Uterus (tissue), 4 donors: ENCODE measurements around the gene XPO5. TPM values are rescaled to one million over a fixed set of nuclear protein-coding genes. Genes with fewer than 3 reads are reported as not detected.

Source experiments
- DNase-seq, 2 donors: peaks; one replicate each; pipeline ENCODE4 v3.0.0-alpha.2; 2019 to 2020
- H3K27ac ChIP-seq, 2 donors: fragments of 200-600 bp; sonication (generic); 1 replicate in 1 of 2; 2 replicates in 1 of 2; pipeline ENCODE4 v1.5.1; 2016 to 2018
- H3K27me3 ChIP-seq, 2 donors: fragments of 200-600 bp; sonication (generic); one replicate each; pipeline ENCODE4 v1.5.1; 2018 to 2019; ENCODE audit warnings: control low read depth in 1 of 2
- H3K36me3 ChIP-seq, 2 donors: fragments of 200-600 bp; sonication (generic); one replicate each; pipeline ENCODE4 v1.5.1; 2019; ENCODE audit warnings: control low read depth in 1 of 2
- H3K4me1 ChIP-seq, 2 donors: fragments of 200-600 bp; sonication (generic); one replicate each; pipeline ENCODE4 v1.5.1; 2018 to 2019; ENCODE audit warnings: control low read depth in 1 of 2
- H3K4me3 ChIP-seq, 2 donors: fragments of 200-600 bp; sonication (generic); 1 replicate in 1 of 2; 2 replicates in 1 of 2; pipeline ENCODE4 v1.5.1; 2018 to 2019; ENCODE audit warnings: mild to moderate bottlenecking in 1 of 2
- H3K9me3 ChIP-seq, 2 donors: fragments of 200-600 bp; sonication (generic); one replicate each; pipeline ENCODE4 v1.5.1; 2019; ENCODE audit warnings: control low read depth in 1 of 2
- CTCF ChIP-seq, 4 experiments: fragments of 200-600 bp in 2 of 4; fragments of 450-650 bp in 2 of 4; sonication (generic) in 2 of 4; IDR thresholded peaks; one replicate each; pipeline ENCODE4 v1.5.1; 2016 to 2019; ENCODE audit warnings: antibody characterized with exemption in 4 of 4, mild to moderate bottlenecking in 2 of 4, moderate library complexity in 1 of 4
- POLR2A ChIP-seq, 2 donors: fragments of 450-650 bp; IDR thresholded peaks; one replicate each; pipeline ENCODE4 v1.6.1; 2016; ENCODE audit warnings: antibody characterized with exemption in 2 of 2, mild to moderate bottlenecking in 1 of 2, moderate library complexity in 1 of 2
- intact Hi-C: fragments of 100-400 bp; cut with DNase I; formaldehyde crosslinking; loops from one replicate; pipeline ENCODE4 v1.15.1; 2023; ENCODE audit warnings: low total_unique reads
- total RNA-seq, 4 donors: library from RNA; depleted of rRNA in 3 of 4; stranded (reverse); fragments of >200 nt in 3 of 4; gene quantifications; one replicate each; pipeline versions ENCODE4 v1.1.0 to v1.2.4, GENCODE V29; 2014 to 2023
- donor health status: DM: yes; HTN: yes; CAD: no.

The XPO5 gene
- total RNA-seq, 4 donors from 2014 or later, result 29.2 to 62.9 (median 40.8) TPM

GRCh38 chr6:43613721-43614395 is 38.0 kb upstream of the XPO5 start:
- Histone ChIP-seq H3K27ac (no peak overlapping the region), H3K36me3 (no peaks in the 10 kb centered on the region), H3K4me3 (no peak overlapping the region), H3K4me1 (no peaks in the 10 kb centered on the region), H3K27me3 (no peaks in the 10 kb centered on the region), H3K9me3 (no peaks in the 10 kb centered on the region)
- no peak for DNase-seq
- intact Hi-C loops, result no loop called here
- TF ChIP-seq POLR2A (IDR thresholded peaks at IDR 0.05) (no peak), CTCF (IDR thresholded peaks at IDR 0.05) (no peak)

GRCh38 chr6:43610431-43610830 is 34.6 kb upstream of the XPO5 start:
- Histone ChIP-seq H3K36me3 (no peaks in the 10 kb centered on the region), H3K9me3 (no peaks in the 10 kb centered on the region), H3K4me1 (no peaks in the 10 kb centered on the region), H3K27ac (no peak overlapping the region), H3K27me3 (no peaks in the 10 kb centered on the region), H3K4me3 (no peak overlapping the region)
- intact Hi-C loops, result no loop called here
- DNase-seq, result no peak
- no peak for TF ChIP-seq POLR2A (IDR thresholded peaks at IDR 0.05)
- no peak for TF ChIP-seq CTCF (IDR thresholded peaks at IDR 0.05)

- no peak overlapping the region for H3K27ac ChIP-seq
- H3K4me1 ChIP-seq, result no peaks in the 10 kb centered on the region
- no peak for TF ChIP-seq CTCF (IDR thresholded peaks at IDR 0.05)
- TF ChIP-seq POLR2A (IDR thresholded peaks at IDR 0.05), result no peak
- H3K4me3 ChIP-seq, result no peak overlapping the region
- DNase-seq, result no peak
- intact Hi-C loops, result no loop called here
- no peaks in the 10 kb centered on the region for H3K27me3 ChIP-seq
- no peaks in the 10 kb centered on the region for H3K36me3 ChIP-seq
- no peaks in the 10 kb centered on the region for H3K9me3 ChIP-seq
Observed at GRCh38 chr6:43609402-43609801, 33.6 kb upstream of the XPO5 start.

- H3K4me1 ChIP-seq, result no peaks in the 10 kb centered on the region
- H3K36me3 ChIP-seq, result no peaks in the 10 kb centered on the region
- H3K27me3 ChIP-seq, result no peaks in the 10 kb centered on the region
- no peak overlapping the region for H3K4me3 ChIP-seq
- H3K27ac ChIP-seq, result no peak overlapping the region
- no peak for TF ChIP-seq POLR2A (IDR thresholded peaks at IDR 0.05)
- TF ChIP-seq CTCF (IDR thresholded peaks at IDR 0.05), result no peak
- no peaks in the 10 kb centered on the region for H3K9me3 ChIP-seq
- intact Hi-C loops, result no loop called here
- no peak for DNase-seq
Observed at GRCh38 chr6:43608807-43609206, 33.0 kb upstream of the XPO5 start.

- H3K27me3 ChIP-seq, result no peaks in the 10 kb centered on the region
- no peaks in the 10 kb centered on the region for H3K4me1 ChIP-seq
- H3K36me3 ChIP-seq, result no peaks in the 10 kb centered on the region
- H3K4me3 ChIP-seq, result no peak overlapping the region
- no peaks in the 10 kb centered on the region for H3K9me3 ChIP-seq
- peak; percentile 68 to 73 for DNase-seq
- peak; percentile 65 to 75 (median 72) for TF ChIP-seq CTCF (IDR thresholded peaks at IDR 0.05)
- TF ChIP-seq POLR2A (IDR thresholded peaks at IDR 0.05), result no peak
- H3K27ac ChIP-seq, result no peak overlapping the region
- intact Hi-C loops, result no loop called here
Observed at GRCh38 chr6:43608310-43608763, 32.5 kb upstream of the XPO5 start.
